Effector memory CD8-positive, alpha-beta T cell (primary cell): ENCODE results near the gene NOC4L.

Experiments
- ATAC-seq: fragments of 150-1000 bp; cut with Tn5 transposase; replicated peaks from 2 replicates; pipeline ENCODE4 v1.10.0; 2021; ENCODE audit warnings: mild to moderate bottlenecking, moderate library complexity
- DNase-seq, 3 experiments: peaks; one replicate each; pipeline ENCODE4 v3.0.0; 2021
- H3K27ac Mint-ChIP-seq, 2 donors: one replicate each; pipeline ENCODE4 v1.8.0; 2022; ENCODE audit warnings: mild to moderate bottlenecking in 2 of 2, mixed read lengths in 2 of 2, moderate library complexity in 2 of 2
- H3K27me3 Mint-ChIP-seq, 2 donors: one replicate each; pipeline ENCODE4 v1.8.0; 2022; ENCODE audit warnings: mixed read lengths in 2 of 2
- H3K36me3 Mint-ChIP-seq: one replicate; pipeline ENCODE4 v1.8.0; 2022; ENCODE audit warnings: mild to moderate bottlenecking, moderate library complexity, mixed read lengths; ENCODE audit not compliant: insufficient read depth
- H3K4me1 Mint-ChIP-seq, 2 donors: one replicate each; pipeline ENCODE4 v1.8.0; 2022; ENCODE audit warnings: low read depth in 2 of 2, mixed read lengths in 2 of 2
- H3K4me3 Mint-ChIP-seq, 2 donors: one replicate each; pipeline ENCODE4 v1.8.0; 2022; ENCODE audit warnings: mild to moderate bottlenecking in 2 of 2, mixed read lengths in 2 of 2, moderate library complexity in 2 of 2
- H3K9me3 Mint-ChIP-seq, 2 donors: one replicate each; pipeline ENCODE4 v1.8.0; 2022; ENCODE audit warnings: mixed read lengths in 2 of 2

The NOC4L gene

GRCh38 chr12:132176385-132176919 lies 32.2 kb downstream of the NOC4L start:
- H3K4me1 Mint-ChIP-seq, result peaks cover 4 to 15% of the 10 kb centered on the region in 2 donors
- no peaks in the 10 kb centered on the region for H3K9me3 Mint-ChIP-seq
- no peak for ATAC-seq
- H3K27ac Mint-ChIP-seq, result no peak overlapping the region
- no peak overlapping the region for H3K4me3 Mint-ChIP-seq
- DNase-seq, result no peak
- peaks cover 3% of the 10 kb centered on the region for H3K36me3 Mint-ChIP-seq
- H3K27me3 Mint-ChIP-seq, result peaks cover 21 to 49% of the 10 kb centered on the region in 2 donors

DNA sequence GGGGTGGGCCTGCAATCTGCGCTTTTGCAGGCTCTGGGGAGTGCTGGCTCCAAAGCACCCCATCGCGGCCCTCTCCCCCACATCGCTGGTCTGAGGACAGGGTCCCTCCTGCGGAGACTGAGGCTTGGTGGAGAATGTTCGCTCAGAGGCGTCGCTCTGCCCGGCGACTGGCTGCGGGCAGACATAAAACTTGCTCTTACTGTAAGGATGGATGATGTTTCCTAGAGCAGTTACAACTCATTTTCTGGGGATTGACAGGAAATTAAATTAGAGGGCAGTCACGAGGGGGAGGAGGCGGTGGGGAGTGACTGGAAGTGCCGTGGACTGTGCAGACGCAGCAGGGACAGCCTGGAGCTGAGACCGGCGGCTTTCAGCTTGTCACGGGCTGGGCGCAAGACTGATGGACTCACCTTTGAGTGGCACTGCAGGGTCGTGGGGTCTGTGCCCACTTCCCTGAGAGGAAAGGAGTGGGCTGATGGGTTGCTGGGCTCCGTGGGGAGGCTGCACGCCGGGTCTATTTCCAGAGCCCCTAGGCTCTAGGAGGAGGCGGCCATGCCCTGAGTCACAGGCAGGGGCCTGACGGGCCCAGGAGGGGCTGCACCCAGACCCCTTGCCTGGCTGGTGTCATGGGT lies 32.8 kb downstream of the NOC4L start:
- H3K27me3 Mint-ChIP-seq, result peaks cover 21 to 49% of the 10 kb centered on the region in 2 donors
- peaks cover 3% of the 10 kb centered on the region for H3K36me3 Mint-ChIP-seq
- no peak overlapping the region for H3K4me3 Mint-ChIP-seq
- ATAC-seq, result no peak
- no peak overlapping the region for H3K27ac Mint-ChIP-seq
- no peaks in the 10 kb centered on the region for H3K9me3 Mint-ChIP-seq
- no peak for DNase-seq
- peaks cover 4 to 15% of the 10 kb centered on the region in 2 donors for H3K4me1 Mint-ChIP-seq

GRCh38 chr12:132178316-132178715 lies 34.1 kb downstream of the NOC4L start:
- DNase-seq (no peak), ATAC-seq (no peak)
- Mint-ChIP-seq H3K9me3 (no peaks in the 10 kb centered on the region), H3K4me1 (peaks cover 4 to 11% of the 10 kb centered on the region in 2 donors), H3K36me3 (peaks cover 3% of the 10 kb centered on the region), H3K27ac (peak overlapping the region in 1 of 2 donors; percentile 25), H3K4me3 (peak overlapping the region in 1 of 2 donors; percentile 75), H3K27me3 (peaks cover 14 to 39% of the 10 kb centered on the region in 2 donors)

- ATAC-seq (peak; percentile 70), DNase-seq (no peak)
- peak overlapping the region in 1 of 2 donors; percentile 25 for H3K27ac Mint-ChIP-seq
- peaks cover 4 to 9% of the 10 kb centered on the region in 2 donors for H3K4me1 Mint-ChIP-seq
- H3K27me3 Mint-ChIP-seq, result peaks cover 12 to 36% of the 10 kb centered on the region in 2 donors
- peaks cover 5% of the 10 kb centered on the region for H3K36me3 Mint-ChIP-seq
- H3K9me3 Mint-ChIP-seq, result no peaks in the 10 kb centered on the region
- H3K4me3 Mint-ChIP-seq, result peak overlapping the region; percentile 55 to 75
Measured at GRCh38 chr12:132178801-132179401, 34.6 kb downstream of the NOC4L start.

- no peaks in the 10 kb centered on the region for H3K9me3 Mint-ChIP-seq
- no peak overlapping the region for H3K27ac Mint-ChIP-seq
- peaks cover 4 to 9% of the 10 kb centered on the region in 2 donors for H3K4me1 Mint-ChIP-seq
- DNase-seq (no peak), ATAC-seq (no peak)
- peaks cover 5% of the 10 kb centered on the region for H3K36me3 Mint-ChIP-seq
- no peak overlapping the region for H3K4me3 Mint-ChIP-seq
- peaks cover 12 to 28% of the 10 kb centered on the region in 2 donors for H3K27me3 Mint-ChIP-seq
Measured at GRCh38 chr12:132179431-132180362, 35.4 kb downstream of the NOC4L start.

DNA sequence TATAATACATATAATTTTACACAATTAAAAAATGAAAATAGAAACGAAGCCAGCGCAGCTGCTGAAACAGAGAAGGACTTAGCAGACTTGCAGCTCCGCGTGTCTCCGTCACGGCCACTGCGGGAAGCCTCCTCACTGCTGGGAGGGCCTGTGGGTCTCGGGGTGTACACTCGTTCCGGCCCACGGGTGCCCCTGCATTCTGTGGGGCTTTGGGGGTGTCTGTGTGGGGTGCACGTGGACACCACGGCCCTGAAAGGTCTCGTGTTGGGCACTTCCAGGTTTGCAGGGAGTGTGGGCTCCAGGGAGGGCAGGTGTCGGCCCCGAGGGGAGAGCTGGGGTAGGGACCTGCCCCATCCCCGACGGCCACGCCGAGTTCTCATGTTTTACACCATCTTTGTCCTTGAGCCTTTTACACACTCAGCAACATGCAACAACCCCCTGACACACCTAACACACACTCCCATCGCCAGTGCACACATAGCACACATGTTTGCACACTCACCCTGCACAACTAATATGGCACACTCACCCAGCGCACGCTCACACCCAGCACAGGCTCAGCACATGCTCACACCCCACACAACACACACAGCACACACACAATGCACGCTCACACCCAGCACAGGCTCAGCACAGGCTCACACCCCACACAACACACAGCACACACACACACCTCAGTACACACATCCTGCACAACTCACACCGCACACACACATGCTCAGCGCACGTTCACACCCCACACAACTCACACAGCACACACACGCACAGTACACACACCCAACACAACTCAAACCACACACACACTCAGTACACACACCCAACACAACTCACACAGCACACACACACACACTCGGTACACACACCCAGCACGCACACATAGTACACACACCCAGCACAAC lies 36.6 kb downstream of the NOC4L start:
- Mint-ChIP-seq H3K27me3 (peaks cover 12 to 25% of the 10 kb centered on the region in 2 donors), H3K27ac (no peak overlapping the region)

DNA sequence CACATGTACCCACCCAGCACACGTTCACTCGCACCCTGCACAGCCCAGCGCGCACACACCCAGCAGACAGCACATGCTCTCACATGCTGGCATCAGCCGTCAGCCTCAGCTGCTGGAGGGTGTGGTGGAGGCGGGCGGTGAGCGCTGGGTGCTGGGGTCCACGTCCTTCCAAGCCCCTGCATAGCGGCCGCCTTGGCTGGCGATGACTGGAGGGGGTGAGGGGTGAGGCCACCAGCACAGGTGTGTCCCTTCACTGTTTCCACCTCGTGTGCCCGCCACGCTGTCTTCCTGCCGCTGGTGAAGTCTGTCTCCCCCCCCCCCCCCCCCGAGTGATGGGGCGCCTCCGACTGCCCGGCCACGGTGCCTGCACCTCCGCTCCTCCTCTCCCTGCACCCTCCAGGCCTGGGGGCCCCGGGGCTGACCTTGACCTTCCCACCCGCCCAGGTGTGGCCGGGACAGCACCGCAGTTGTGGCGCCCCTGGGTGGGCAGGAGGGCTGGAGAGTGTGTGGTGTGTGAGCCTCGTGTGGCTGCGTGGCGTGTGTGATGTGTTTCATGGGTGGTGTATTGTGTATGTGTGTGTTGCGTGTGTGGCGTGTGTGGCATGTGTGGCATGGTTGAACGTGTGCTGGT lies 37.4 kb downstream of the NOC4L start:
- H3K4me1 Mint-ChIP-seq, result peaks cover 12 to 16% of the 10 kb centered on the region in 2 donors
- H3K27me3 Mint-ChIP-seq, result peaks cover 11 to 18% of the 10 kb centered on the region in 2 donors
- DNase-seq, result no peak
- no peak overlapping the region for H3K4me3 Mint-ChIP-seq
- H3K36me3 Mint-ChIP-seq, result peaks cover 5% of the 10 kb centered on the region
- H3K27ac Mint-ChIP-seq, result no peak overlapping the region
- no peaks in the 10 kb centered on the region for H3K9me3 Mint-ChIP-seq
- ATAC-seq, result no peak

More for the DNA sequence above, 36.6 kb downstream of the NOC4L start:
- Mint-ChIP-seq H3K9me3 (no peaks in the 10 kb centered on the region), H3K36me3 (peaks cover 5% of the 10 kb centered on the region), H3K4me1 (peaks cover 11% of the 10 kb centered on the region in 2 donors), H3K4me3 (no peak overlapping the region)
- ATAC-seq (no peak), DNase-seq (no peak)

DNA sequence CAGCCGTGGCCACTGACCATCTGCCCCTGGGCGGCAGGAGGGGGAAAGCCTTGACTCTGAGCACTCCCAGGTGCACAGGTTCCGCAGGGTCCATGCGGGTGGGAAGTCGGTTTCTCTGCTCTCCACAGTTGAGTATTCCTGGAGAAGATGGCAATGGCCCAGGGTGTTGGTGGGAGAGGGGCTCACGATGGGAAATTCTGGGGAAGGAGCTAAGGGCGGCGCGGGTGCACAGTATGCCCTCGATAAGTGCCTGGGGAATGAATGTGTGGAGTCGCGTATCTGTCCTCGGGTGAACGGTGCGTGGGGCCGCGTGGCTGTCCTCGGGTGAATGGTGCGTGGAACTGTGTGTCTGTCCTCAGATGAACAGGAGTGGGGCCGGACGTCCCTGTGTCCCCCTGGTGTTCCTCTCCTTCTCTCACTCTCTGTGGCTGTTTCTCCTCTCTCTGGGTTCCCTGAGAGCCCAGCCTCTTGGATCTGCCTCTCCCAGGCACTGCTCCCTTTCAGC lies 38.0 kb downstream of the NOC4L start:
- H3K9me3 Mint-ChIP-seq, result no peaks in the 10 kb centered on the region
- peaks cover 6 to 13% of the 10 kb centered on the region in 2 donors for H3K27me3 Mint-ChIP-seq
- no peak for DNase-seq
- peaks cover 10% of the 10 kb centered on the region for H3K36me3 Mint-ChIP-seq
- no peak overlapping the region for H3K4me3 Mint-ChIP-seq
- no peak for ATAC-seq
- peak overlapping the region in 1 of 2 donors; percentile 7 for H3K27ac Mint-ChIP-seq
- peaks cover 12 to 22% of the 10 kb centered on the region in 2 donors for H3K4me1 Mint-ChIP-seq

- DNase-seq (no peak), ATAC-seq (no peak)
- H3K9me3 Mint-ChIP-seq, result no peaks in the 10 kb centered on the region
- peaks cover 6 to 13% of the 10 kb centered on the region in 2 donors for H3K27me3 Mint-ChIP-seq
- peaks cover 12 to 26% of the 10 kb centered on the region in 2 donors for H3K4me1 Mint-ChIP-seq
- peak overlapping the region in 1 of 2 donors; percentile 7 for H3K27ac Mint-ChIP-seq
- peaks cover 13% of the 10 kb centered on the region for H3K36me3 Mint-ChIP-seq
- H3K4me3 Mint-ChIP-seq, result no peak overlapping the region
Measured at GRCh38 chr12:132182711-132183365, 38.6 kb downstream of the NOC4L start.

GRCh38 chr12:132185705-132186104 lies 41.4 kb downstream of the NOC4L start:
- Mint-ChIP-seq H3K27ac (peak overlapping the region; percentile 39 to 91), H3K4me3 (peak overlapping the region; percentile 76), H3K4me1 (peaks cover 16 to 29% of the 10 kb centered on the region in 2 donors), H3K27me3 (no peaks in the 10 kb centered on the region), H3K36me3 (peaks cover 13% of the 10 kb centered on the region), H3K9me3 (no peaks in the 10 kb centered on the region)
- ATAC-seq (peak; percentile 5), DNase-seq (peak in 1 of 3 experiments; percentile 34)

- peaks cover 16 to 28% of the 10 kb centered on the region in 2 donors for H3K4me1 Mint-ChIP-seq
- DNase-seq (no peak), ATAC-seq (no peak)
- H3K9me3 Mint-ChIP-seq, result no peaks in the 10 kb centered on the region
- peak overlapping the region; percentile 39 to 91 for H3K27ac Mint-ChIP-seq
- H3K36me3 Mint-ChIP-seq, result peaks cover 13% of the 10 kb centered on the region
- H3K4me3 Mint-ChIP-seq, result peak overlapping the region; percentile 76
- no peaks in the 10 kb centered on the region for H3K27me3 Mint-ChIP-seq
Measured at GRCh38 chr12:132186208-132186856, 42.1 kb downstream of the NOC4L start.
